ENCODE results near the gene CTSF. TPM values are rescaled to one million over a fixed set of nuclear protein-coding genes. Genes with fewer than 3 reads are reported as not detected.

Gene CTSF
- total RNA-seq, 2 experiments from 2014 or later = not detected

- Histone ChIP-seq H2AFZ (ENCODE audit: low read length) (no peak overlapping the region), H3K27ac (ENCODE audit: low read depth, low read length, poor library complexity, severe bottlenecking) (no peak overlapping the region), H3K4me3 (ENCODE audit: low read depth, low read length, poor library complexity, severe bottlenecking) (no peak overlapping the region), H4K20me1 (ENCODE audit: insufficient read depth, low read length) (no peaks in the 10 kb centered on the region), H3K36me3 (ENCODE audit: insufficient read depth, low read length) (no peaks in the 10 kb centered on the region), H3K9me3 (ENCODE audit: low read length) (no peaks in the 10 kb centered on the region), H3K79me2 (ENCODE audit: insufficient read depth, low read depth, low read length) (peaks cover 9% of the 10 kb centered on the region; the same call in 1 of the 2 replicates), H3K9me2 (ENCODE audit: insufficient read depth, low read length) (no peaks in the 10 kb centered on the region), H3K4me2 (ENCODE audit: low read length) (no peak overlapping the region), H3K4me1 (ENCODE audit: insufficient read depth, low read length, poor library complexity, severe bottlenecking) (peaks cover 24% of the 10 kb centered on the region)
- intact Hi-C loops (cut with micrococcal nuclease; ENCODE audit: unreplicated experiment) = no loop called here
- BruUV-seq (replicated peaks) = no TSS peak
- ChIA-PET CTCF (ENCODE audit: unreplicated experiment) (no interaction called here), POLR2A (no interaction called here)
- TF ChIP-seq EZH2phosphoT487 (IDR thresholded peaks at IDR 0.05; ENCODE audit: borderline replicate concordance, low read depth, low read length) (no peak), CTCF (conservative IDR thresholded peaks at IDR 0.05; ENCODE audit: low read length) (no peak)
- DNase-seq (ENCODE audit: low spot score) = no peak
Observed at GRCh38 chr11:66548774-66549630, 19.4 kb downstream of the CTSF start.

GRCh38 chr11:66548041-66548440 is 20.4 kb downstream of the CTSF start:
- ChIA-PET CTCF (ENCODE audit: unreplicated experiment) (no interaction called here), POLR2A (no interaction called here)
- Histone ChIP-seq H3K79me2 (ENCODE audit: insufficient read depth, low read depth, low read length) (peaks cover 9% of the 10 kb centered on the region; the same call in 1 of the 2 replicates), H4K20me1 (ENCODE audit: insufficient read depth, low read length) (no peaks in the 10 kb centered on the region), H3K4me1 (ENCODE audit: insufficient read depth, low read length, poor library complexity, severe bottlenecking) (peaks cover 33% of the 10 kb centered on the region), H3K36me3 (ENCODE audit: insufficient read depth, low read length) (no peaks in the 10 kb centered on the region), H3K9me2 (ENCODE audit: insufficient read depth, low read length) (no peaks in the 10 kb centered on the region), H2AFZ (ENCODE audit: low read length) (no peak overlapping the region), H3K4me3 (ENCODE audit: low read depth, low read length, poor library complexity, severe bottlenecking) (no peak overlapping the region), H3K9me3 (ENCODE audit: low read length) (no peaks in the 10 kb centered on the region), H3K27ac (ENCODE audit: low read depth, low read length, poor library complexity, severe bottlenecking) (no peak overlapping the region), H3K4me2 (ENCODE audit: low read length) (no peak overlapping the region)
- intact Hi-C loops (cut with micrococcal nuclease; ENCODE audit: unreplicated experiment) = no loop called here
- BruUV-seq (replicated peaks) = no TSS peak
- no peak for TF ChIP-seq CTCF (conservative IDR thresholded peaks at IDR 0.05; ENCODE audit: low read length)
- DNase-seq (ENCODE audit: low spot score) = no peak

GRCh38 chr11:66547662-66548009 is 20.8 kb downstream of the CTSF start:
- no peak overlapping the region for H3K27ac ChIP-seq (ENCODE audit: low read depth, low read length, poor library complexity, severe bottlenecking)
- H3K79me2 ChIP-seq (ENCODE audit: insufficient read depth, low read depth, low read length) = peaks cover 9% of the 10 kb centered on the region; the same call in 1 of the 2 replicates
- no peak overlapping the region for H3K4me2 ChIP-seq (ENCODE audit: low read length)
- POLR2A ChIA-PET = no interaction called here
- no TSS peak for BruUV-seq (replicated peaks)
- CTCF ChIA-PET (ENCODE audit: unreplicated experiment) = no interaction called here
- H3K4me1 ChIP-seq (ENCODE audit: insufficient read depth, low read length, poor library complexity, severe bottlenecking) = peaks cover 33% of the 10 kb centered on the region
- H3K9me3 ChIP-seq (ENCODE audit: low read length) = no peaks in the 10 kb centered on the region
- H4K20me1 ChIP-seq (ENCODE audit: insufficient read depth, low read length) = no peaks in the 10 kb centered on the region
- peaks cover under 1% of the 10 kb centered on the region; the same call in 1 of the 2 replicates for H3K36me3 ChIP-seq (ENCODE audit: insufficient read depth, low read length)
- TF ChIP-seq CTCF (conservative IDR thresholded peaks at IDR 0.05; ENCODE audit: low read length) (no peak), EZH2phosphoT487 (IDR thresholded peaks at IDR 0.05; ENCODE audit: borderline replicate concordance, low read depth, low read length) (no peak)
- H2AFZ ChIP-seq (ENCODE audit: low read length) = no peak overlapping the region
- intact Hi-C loops (cut with micrococcal nuclease; ENCODE audit: unreplicated experiment) = no loop called here
- H3K9me2 ChIP-seq (ENCODE audit: insufficient read depth, low read length) = no peaks in the 10 kb centered on the region
- no peak for DNase-seq (ENCODE audit: low spot score)
- H3K4me3 ChIP-seq (ENCODE audit: low read depth, low read length, poor library complexity, severe bottlenecking) = no peak overlapping the region
